HG02870 (cell line): ENCODE data around the gene VOPP1.

Experiments
- ATAC-seq: cut with Tn5 transposase; IDR thresholded peaks from one replicate; pipeline ENCODE4 v1.9.1; 2021; ENCODE audit warnings: mild to moderate bottlenecking, moderate library complexity; ENCODE audit not compliant: unreplicated experiment

Gene VOPP1

GRCh38 chr7:55557666-55558188 lies 14.6 kb downstream of the VOPP1 start:
- peak; percentile 73 for ATAC-seq

- ATAC-seq: no peak
These were observed 15.8 kb downstream of the VOPP1 start for GRCh38 chr7:55556492-55556891.

GRCh38 chr7:55556031-55556430 lies 16.3 kb downstream of the VOPP1 start:
- no peak for ATAC-seq

GRCh38 chr7:55555160-55555559 lies 17.1 kb downstream of the VOPP1 start:
- ATAC-seq: no peak

- ATAC-seq: no peak
These were observed 18.3 kb downstream of the VOPP1 start for GRCh38 chr7:55554038-55554437.

- no peak for ATAC-seq
These were observed 19.3 kb downstream of the VOPP1 start for GRCh38 chr7:55553024-55553345.

- ATAC-seq: no peak
These were observed 19.8 kb downstream of the VOPP1 start for GRCh38 chr7:55552320-55553023.

- ATAC-seq: no peak
These were observed 21.3 kb downstream of the VOPP1 start for GRCh38 chr7:55550841-55551537.

GRCh38 chr7:55550010-55550663 lies 22.2 kb downstream of the VOPP1 start:
- ATAC-seq: no peak

GRCh38 chr7:55549457-55549856 lies 22.8 kb downstream of the VOPP1 start:
- peak; percentile 23 for ATAC-seq

- peak; percentile 46 for ATAC-seq
These were observed 24.0 kb downstream of the VOPP1 start for GRCh38 chr7:55548295-55548731.

GRCh38 chr7:55546814-55547213 lies 25.5 kb downstream of the VOPP1 start:
- no peak for ATAC-seq

GRCh38 chr7:55545496-55545895 lies 26.8 kb downstream of the VOPP1 start:
- ATAC-seq: no peak

GRCh38 chr7:55540226-55540858 lies 32.0 kb downstream of the VOPP1 start:
- no peak for ATAC-seq

- ATAC-seq: no peak
These were observed 32.9 kb downstream of the VOPP1 start for GRCh38 chr7:55539380-55539779.

- ATAC-seq: no peak
These were observed 33.8 kb downstream of the VOPP1 start for GRCh38 chr7:55538538-55538937.

GRCh38 chr7:55537458-55537990 lies 34.8 kb downstream of the VOPP1 start:
- no peak for ATAC-seq

GRCh38 chr7:55536619-55537457 lies 35.5 kb downstream of the VOPP1 start:
- ATAC-seq: no peak

- no peak for ATAC-seq
These were observed 36.7 kb downstream of the VOPP1 start for GRCh38 chr7:55535617-55536016.

- peak; percentile 12 for ATAC-seq
These were observed 37.2 kb downstream of the VOPP1 start for GRCh38 chr7:55534916-55535590.
